ENCODE measurements around the gene COX7A2.

DNA sequence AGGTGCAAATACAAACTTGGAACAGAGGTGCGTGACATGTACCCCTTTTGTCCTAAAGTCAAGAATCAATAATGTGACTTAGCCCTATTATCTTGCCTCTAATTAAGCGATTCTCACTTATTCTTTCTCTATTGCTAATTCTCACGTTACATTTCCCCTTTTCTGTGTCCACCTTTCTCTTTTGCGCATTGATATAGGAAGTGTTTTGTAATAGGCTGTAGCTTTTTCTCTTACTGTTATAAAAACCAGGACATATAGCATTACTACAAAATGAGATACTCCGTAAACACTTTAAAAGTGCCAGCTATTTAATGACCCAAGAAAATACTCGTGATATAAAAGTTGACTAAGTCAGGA lies 41.7 kb upstream of the COX7A2 start:
- TF ChIP-seq, protein P1, sequence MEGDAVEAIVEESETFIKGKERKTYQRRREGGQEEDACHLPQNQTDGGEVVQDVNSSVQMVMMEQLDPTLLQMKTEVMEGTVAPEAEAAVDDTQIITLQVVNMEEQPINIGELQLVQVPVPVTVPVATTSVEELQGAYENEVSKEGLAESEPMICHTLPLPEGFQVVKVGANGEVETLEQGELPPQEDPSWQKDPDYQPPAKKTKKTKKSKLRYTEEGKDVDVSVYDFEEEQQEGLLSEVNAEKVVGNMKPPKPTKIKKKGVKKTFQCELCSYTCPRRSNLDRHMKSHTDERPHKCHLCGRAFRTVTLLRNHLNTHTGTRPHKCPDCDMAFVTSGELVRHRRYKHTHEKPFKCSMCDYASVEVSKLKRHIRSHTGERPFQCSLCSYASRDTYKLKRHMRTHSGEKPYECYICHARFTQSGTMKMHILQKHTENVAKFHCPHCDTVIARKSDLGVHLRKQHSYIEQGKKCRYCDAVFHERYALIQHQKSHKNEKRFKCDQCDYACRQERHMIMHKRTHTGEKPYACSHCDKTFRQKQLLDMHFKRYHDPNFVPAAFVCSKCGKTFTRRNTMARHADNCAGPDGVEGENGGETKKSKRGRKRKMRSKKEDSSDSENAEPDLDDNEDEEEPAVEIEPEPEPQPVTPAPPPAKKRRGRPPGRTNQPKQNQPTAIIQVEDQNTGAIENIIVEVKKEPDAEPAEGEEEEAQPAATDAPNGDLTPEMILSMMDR (conservative IDR thresholded peaks at IDR 0.05; ENCODE audit: low read depth, low read length) = no peak
- TF ChIP-seq RFX5 (IDR thresholded peaks at IDR 0.05; ENCODE audit: low read depth, low read length) (no peak), POLR2A (IDR thresholded peaks at IDR 0.05; ENCODE audit: low read depth, low read length) (no peak), USF2 (IDR thresholded peaks at IDR 0.05; ENCODE audit: low read depth, low read length) (no peak), RAD21 (IDR thresholded peaks at IDR 0.05; ENCODE audit: low read length) (no peak), FOS (IDR thresholded peaks at IDR 0.05; ENCODE audit: low read depth, low read length) (no peak), SMC3 (IDR thresholded peaks at IDR 0.05; ENCODE audit: low read depth, low read length) (no peak), MAZ (IDR thresholded peaks at IDR 0.05; ENCODE audit: borderline replicate concordance, low read depth, low read length) (no peak), RCOR1 (IDR thresholded peaks at IDR 0.05; ENCODE audit: insufficient replicate concordance, low read length) (no peak), ELK1 (IDR thresholded peaks at IDR 0.05; ENCODE audit: borderline replicate concordance, low read depth, low read length) (no peak), CEBPB (IDR thresholded peaks at IDR 0.05; ENCODE audit: low read depth, low read length) (no peak), MXI1 (IDR thresholded peaks at IDR 0.05; ENCODE audit: borderline replicate concordance, low read depth, low read length) (no peak), MAFK (IDR thresholded peaks at IDR 0.05; ENCODE audit: low read depth, low read length) (no peak)
